B cell (primary cell): ENCODE results near the gene PSMF1. TPM values are rescaled to one million over a fixed set of nuclear protein-coding genes. Genes with fewer than 3 reads are reported as not detected.

ENCODE experiments used
- ATAC-seq: fragments of 200-7000 bp; cut with Tn5 transposase; one replicate; pipeline ENCODE4 v1.10.0; 2021; ENCODE audit warnings: low read depth, mild to moderate bottlenecking, moderate number of reproducible peaks, moderate library complexity
- CTCF ChIA-PET: fragments of 350-600 bp; sonication (Branson Sonifier 250); formaldehyde crosslinking; loops from one replicate; lab custom pipeline; 2021; ENCODE audit warnings: antibody characterized with exemption, inconsistent platforms; lab: Charles Lee
- POLR2A ChIA-PET: fragments of 350-600 bp; sonication (Branson Sonifier 250); formaldehyde crosslinking; loops from one replicate; lab custom pipeline; 2021; ENCODE audit warnings: antibody characterized with exemption; lab: Charles Lee
- DNase-seq: peaks from one replicate; pipeline ENCODE4 v3.0.0; 2013
- H2AFZ ChIP-seq: 2 replicates; pipeline ENCODE4 v1.6.1; 2012; ENCODE audit warnings: mild to moderate bottlenecking, low read depth, low read length; ENCODE audit not compliant: insufficient read depth, poor library complexity, severe bottlenecking
- H3K27ac ChIP-seq, 2 donors: 1 replicate in 1 of 2; 2 replicates in 1 of 2; pipeline ENCODE4 v1.5.1; 2012 to 2013; ENCODE audit warnings: low read length in 2 of 2, mild to moderate bottlenecking in 2 of 2, moderate library complexity in 1 of 2
- H3K27me3 ChIP-seq, 4 experiments: fragments of 200-600 bp in 1 of 4; sonication (generic) in 1 of 4; replicated peaks in 1 of 4; 1 replicate in 2 of 4; 2 replicates in 2 of 4; pipeline versions ENCODE4 v1.6.1 to v1.7.0; 2013 to 2016; ENCODE audit warnings: low read length in 3 of 4, mild to moderate bottlenecking in 2 of 4, mixed read lengths in 1 of 4, moderate library complexity in 1 of 4; ENCODE audit not compliant: insufficient read depth in 4 of 4, control insufficient read depth in 3 of 4; ENCODE audit errors: control extremely low read depth in 1 of 4
- H3K36me3 ChIP-seq, 2 experiments: replicated peaks in 1 of 2; 1 replicate in 1 of 2; 2 replicates in 1 of 2; pipeline versions ENCODE4 v1.6.1 to v1.7.1; 2013; ENCODE audit warnings: low read length in 1 of 2; ENCODE audit not compliant: insufficient read depth in 2 of 2, control insufficient read depth in 1 of 2; ENCODE audit errors: control extremely low read depth in 1 of 2, extremely low read depth in 1 of 2
- H3K4me1 ChIP-seq, 2 donors: fragments of 200-600 bp in 1 of 2; sonication (generic) in 1 of 2; 1 replicate in 1 of 2; 2 replicates in 1 of 2; pipeline versions ENCODE4 v1.5.1 to v1.6.1; 2013 to 2017; ENCODE audit warnings: low read length in 2 of 2; ENCODE audit not compliant: control insufficient read depth in 2 of 2, insufficient read depth in 2 of 2
- H3K4me2 ChIP-seq: replicated peaks from 2 replicates; pipeline ENCODE3; 2012; ENCODE audit warnings: mild to moderate bottlenecking, low read depth, low read length; ENCODE audit not compliant: poor library complexity, severe bottlenecking
- H3K4me3 ChIP-seq, 5 experiments: fragments of 200-600 bp in 1 of 5; sonication (generic) in 1 of 5; 1 replicate in 3 of 5; 2 replicates in 2 of 5; pipeline versions ENCODE4 v1.5.1 to v1.7.0; 2011 to 2016; ENCODE audit warnings: low read length in 4 of 5, mild to moderate bottlenecking in 4 of 5, low read depth in 2 of 5, control low read depth in 1 of 5, moderate library complexity in 1 of 5; ENCODE audit not compliant: insufficient read depth in 1 of 5; ENCODE audit errors: control extremely low read depth in 1 of 5, extremely low read depth in 1 of 5
- H3K79me2 ChIP-seq: fragments of 200-600 bp; sonication (generic); one replicate; pipeline ENCODE4 v1.6.0; 2016; ENCODE audit warnings: low read length; ENCODE audit not compliant: control insufficient read depth, insufficient read depth
- H3K9ac ChIP-seq: fragments of 200-600 bp; sonication (generic); 2 replicates; pipeline ENCODE4 v1.6.1; 2017; ENCODE audit warnings: mild to moderate bottlenecking, low read length, moderate library complexity
- H3K9me3 ChIP-seq, 3 donors: one replicate each; pipeline versions ENCODE4 v1.6.1 to v1.7.1; 2013; ENCODE audit warnings: low read length in 2 of 3; ENCODE audit not compliant: control insufficient read depth in 2 of 3, insufficient read depth in 1 of 3; ENCODE audit errors: control extremely low read depth in 1 of 3
- H4K20me1 ChIP-seq: 2 replicates; pipeline ENCODE4 v1.6.0; 2012; ENCODE audit warnings: mild to moderate bottlenecking, low read length; ENCODE audit not compliant: insufficient read depth, control insufficient read depth, poor library complexity, severe bottlenecking
- H3K27ac Mint-ChIP-seq: one replicate; pipeline ENCODE4 v1.8.0; 2021; ENCODE audit warnings: mixed read lengths
- H3K27me3 Mint-ChIP-seq: one replicate; pipeline ENCODE4 v1.8.0; 2021; ENCODE audit warnings: mixed read lengths
- H3K4me1 Mint-ChIP-seq: one replicate; pipeline ENCODE4 v1.8.0; 2021; ENCODE audit warnings: mixed read lengths
- H3K4me3 Mint-ChIP-seq: one replicate; pipeline ENCODE4 v1.8.0; 2021; ENCODE audit warnings: mixed read lengths
- H3K9me3 Mint-ChIP-seq: one replicate; pipeline ENCODE4 v1.8.0; 2022; ENCODE audit warnings: mixed read lengths; ENCODE audit not compliant: insufficient read depth
- CTCF ChIP-seq: fragments of 200-600 bp; IDR thresholded peaks from one replicate; pipeline ENCODE4 v1.8.0; 2022; ENCODE audit warnings: antibody characterized with exemption, mild to moderate bottlenecking
- EZH2 ChIP-seq: IDR thresholded peaks from 2 replicates; pipeline ENCODE4 v1.6.1; 2012; ENCODE audit warnings: borderline replicate concordance, low read depth, mild to moderate bottlenecking, moderate library complexity, low read length; ENCODE audit not compliant: insufficient read depth, poor library complexity, severe bottlenecking
- WGBS: methylation state at CpG from one replicate; pipeline ENCODE4 v1.1.5; 2013; ENCODE audit warnings: missing lambda C conversion rate; ENCODE audit not compliant: insufficient coverage; 5-methylcytosine and 5-hydroxymethylcytosine counted together
- intact Hi-C: fragments of 100-400 bp; cut with micrococcal nuclease; formaldehyde crosslinking; loops from one replicate; pipeline ENCODE4 v1.10.0; 2022
- polyA plus RNA-seq: library from polyadenylated mRNA; depleted of rRNA; stranded (reverse); fragments of >200 nt; gene quantifications from 2 replicates; pipeline ENCODE4 v1.2.3, GENCODE V29; 2012
- total RNA-seq, 2 donors: library from RNA; stranded (reverse); fragments of 120-200 nt in 1 of 2; gene quantifications; 1 replicate in 1 of 2; 2 replicates in 1 of 2; pipeline versions ENCODE4 v1.2.3 to v1.2.4, GENCODE V29; 2013 to 2022

Gene PSMF1
- total and polyA plus RNA-seq, 2 donors (not counting 1 experiment from before 2014, with no cell fraction given) = 113 to 132 TPM

- peaks cover 27% of the 10 kb centered on the region for H4K20me1 ChIP-seq
- H3K36me3 ChIP-seq = peaks cover 0 to 30% of the 10 kb centered on the region in 2 experiments
- DNase-seq (no peak), ATAC-seq (no peak)
- peaks cover 74% of the 10 kb centered on the region for H3K79me2 ChIP-seq
- H3K9me3 ChIP-seq = no peaks in the 10 kb centered on the region
- Mint-ChIP-seq H3K27me3 (no peaks in the 10 kb centered on the region), H3K4me1 (peaks cover 65% of the 10 kb centered on the region), H3K9me3 (no peaks in the 10 kb centered on the region), H3K4me3 (peak overlapping the region; percentile 91), H3K27ac (peak overlapping the region; percentile 93)
- peak overlapping the region in 1 of 2 donors; percentile 91 for H3K27ac ChIP-seq
- POLR2A ChIA-PET = no interaction called here
- no peaks in the 10 kb centered on the region for H3K27me3 ChIP-seq
- peak overlapping the region; percentile 87 for H3K4me2 ChIP-seq
- H3K9ac ChIP-seq = peak overlapping the region; percentile 92
- intact Hi-C loops = loop anchor here (2.0 to 10.0 kb wide), 3 partner anchors 105 to 287 kb away; partner anchors contain the start of genes FAM110A, RAD21L1 and SNPH
- 29% methylated on average over 3 of the region's 3 CpGs for WGBS
- H3K4me1 ChIP-seq = peaks cover 42 to 50% of the 10 kb centered on the region in 2 donors
- H2AFZ ChIP-seq = peak overlapping the region; percentile 97
- no peak for TF ChIP-seq EZH2
- TF ChIP-seq CTCF = no peak
- H3K4me3 ChIP-seq = peak overlapping the region; percentile 78 to 97 (median 85)
- CTCF ChIA-PET = interaction anchor here (1.1 kb wide), 1 partner anchor 384 kb away, joined by 4 read pairs; no protein-coding TSS in a partner anchor
Measured at GRCh38 chr20:1119524-1119923, 1.1 kb downstream of the PSMF1 start.

- H3K4me1 ChIP-seq = peaks cover 42 to 50% of the 10 kb centered on the region in 2 donors
- H3K4me2 ChIP-seq = peak overlapping the region; percentile 4
- peaks cover 71% of the 10 kb centered on the region for H3K4me1 Mint-ChIP-seq
- peak overlapping the region in 1 of 2 donors; percentile 44 for H3K27ac ChIP-seq
- ChIA-PET CTCF (interaction anchor here (1.6 kb wide), 1 partner anchor 13 kb away, joined by 6 read pairs; no protein-coding TSS in a partner anchor), POLR2A (no interaction called here)
- H3K36me3 ChIP-seq = peaks cover 0 to 47% of the 10 kb centered on the region in 2 experiments
- DNase-seq (no peak), ATAC-seq (no peak)
- H3K4me3 Mint-ChIP-seq = peak overlapping the region; percentile 4
- no peaks in the 10 kb centered on the region for H3K27me3 Mint-ChIP-seq
- no CpG with 5 or more reads among the region's 1 CpG for WGBS
- H3K9me3 Mint-ChIP-seq = no peaks in the 10 kb centered on the region
- intact Hi-C loops = no loop called here
- H3K9me3 ChIP-seq = no peaks in the 10 kb centered on the region
- H3K27ac Mint-ChIP-seq = peak overlapping the region; percentile 11
- no peak overlapping the region for H3K9ac ChIP-seq
- no peaks in the 10 kb centered on the region for H3K27me3 ChIP-seq
- no peak overlapping the region for H3K4me3 ChIP-seq
- peaks cover 90% of the 10 kb centered on the region for H3K79me2 ChIP-seq
- H4K20me1 ChIP-seq = peaks cover 44% of the 10 kb centered on the region
- no peak for TF ChIP-seq CTCF
- H2AFZ ChIP-seq = no peak overlapping the region
Measured at GRCh38 chr20:1121429-1121828, 3.0 kb downstream of the PSMF1 start.
